ENCODE results near the gene CAMK1. TPM values are rescaled to one million over a fixed set of nuclear protein-coding genes. Genes with fewer than 3 reads are reported as not detected.
A peak's percentile ranks its signal among the peaks of the same experiment; 100 is the strongest.

CAMK1 gene
- total RNA-seq, 1 donor from 2014 or later, result 35.7 TPM

DNA sequence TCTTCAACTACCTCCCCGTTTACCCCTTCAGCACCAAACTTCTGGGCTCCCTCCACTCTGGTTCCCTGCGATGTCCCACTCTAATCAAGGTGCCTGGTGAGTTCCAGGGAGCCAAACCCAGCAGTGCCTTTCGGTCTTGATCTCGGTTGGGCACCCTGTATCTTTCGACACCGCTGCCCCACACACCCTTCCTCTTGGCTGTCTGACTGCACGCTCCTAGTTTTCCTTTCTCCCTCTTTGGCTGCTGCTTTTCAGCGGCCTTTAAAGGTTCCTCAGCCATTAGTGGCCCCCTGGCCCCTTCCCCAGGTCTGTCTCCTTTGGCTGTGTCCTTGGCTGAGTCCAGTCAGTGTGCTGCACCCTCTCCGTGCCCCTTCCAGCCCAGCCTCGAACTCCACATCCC lies 41.1 kb upstream of the CAMK1 start:
- intact Hi-C loops (cut with DNase I), result no loop called here
- peaks cover 17% of the 10 kb centered on the region for H3K36me3 ChIP-seq
- H3K9me3 ChIP-seq, result no peaks in the 10 kb centered on the region
- peak overlapping the region; percentile 75 for H3K4me3 ChIP-seq
- DNase-seq (no peak), ATAC-seq (no peak)
- peak overlapping the region; percentile 94 for H3K27ac ChIP-seq
- no peaks in the 10 kb centered on the region for H3K27me3 ChIP-seq
- H3K4me1 ChIP-seq, result peaks cover 13% of the 10 kb centered on the region
- TF ChIP-seq CTCF (IDR thresholded peaks at IDR 0.05), result no peak

GRCh38 chr3:9810433-9810770 lies 40.7 kb upstream of the CAMK1 start:
- H3K4me3 ChIP-seq, result peak overlapping the region; percentile 75
- no peak for DNase-seq
- ATAC-seq, result no peak
- peak overlapping the region; percentile 94 for H3K27ac ChIP-seq
- TF ChIP-seq CTCF (IDR thresholded peaks at IDR 0.05), result no peak
- intact Hi-C loops (cut with DNase I), result no loop called here
- no peaks in the 10 kb centered on the region for H3K9me3 ChIP-seq
- peaks cover 13% of the 10 kb centered on the region for H3K4me1 ChIP-seq
- no peaks in the 10 kb centered on the region for H3K27me3 ChIP-seq
- H3K36me3 ChIP-seq, result peaks cover 22% of the 10 kb centered on the region

GRCh38 chr3:9809615-9810432 lies 40.1 kb upstream of the CAMK1 start, which contains the start of gene TTLL3:
TTLL3 (plus strand) TSS chr3:9810262; CDS start chr3:9810662, 400 bp downstream.
- H3K27me3 ChIP-seq, result no peaks in the 10 kb centered on the region
- DNase-seq (peak; percentile 91), ATAC-seq (peak; percentile 93)
- TF ChIP-seq CTCF (IDR thresholded peaks at IDR 0.05), result no peak
- H3K27ac ChIP-seq, result peak within 1 kb of the TSS; percentile 94
- peaks cover 27% of the 10 kb centered on the region for H3K36me3 ChIP-seq
- intact Hi-C loops (cut with DNase I), result no loop called here
- peak within 1 kb of the TSS; percentile 75 for H3K4me3 ChIP-seq
- H3K4me1 ChIP-seq, result peaks cover 13% of the 10 kb centered on the region
- H3K9me3 ChIP-seq, result no peaks in the 10 kb centered on the region

DNA sequence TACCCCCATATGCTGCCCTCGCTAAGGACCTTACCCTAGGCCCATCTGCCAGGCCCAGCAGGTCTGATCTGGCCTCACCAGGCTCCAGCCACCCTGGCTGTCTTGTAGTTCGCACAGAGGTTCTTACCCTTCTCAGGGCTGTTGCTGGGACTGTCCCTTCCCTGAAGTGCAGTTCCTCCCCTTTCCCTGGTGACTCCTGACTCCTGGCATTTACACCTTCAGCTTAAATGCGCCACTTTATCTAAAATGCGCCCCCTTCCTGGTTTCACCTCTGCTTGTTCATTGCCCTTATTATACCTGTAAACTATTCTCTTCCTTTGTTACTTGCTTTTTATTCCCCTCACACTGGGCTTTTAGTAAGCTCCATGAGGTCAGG lies 39.5 kb upstream of the CAMK1 start:
- H3K27ac ChIP-seq, result peak overlapping the region; percentile 94
- peaks cover 13% of the 10 kb centered on the region for H3K4me1 ChIP-seq
- H3K27me3 ChIP-seq, result no peaks in the 10 kb centered on the region
- peak overlapping the region; percentile 75 for H3K4me3 ChIP-seq
- DNase-seq (no peak), ATAC-seq (peak; percentile 41)
- H3K9me3 ChIP-seq, result no peaks in the 10 kb centered on the region
- TF ChIP-seq CTCF (IDR thresholded peaks at IDR 0.05), result no peak
- intact Hi-C loops (cut with DNase I), result no loop called here
- H3K36me3 ChIP-seq, result peaks cover 33% of the 10 kb centered on the region

GRCh38 chr3:9808345-9809037 lies 38.7 kb upstream of the CAMK1 start:
- peak; percentile 20 for TF ChIP-seq CTCF (IDR thresholded peaks at IDR 0.05)
- H3K27ac ChIP-seq, result peak overlapping the region; percentile 94
- DNase-seq (no peak), ATAC-seq (no peak)
- H3K4me3 ChIP-seq, result no peak overlapping the region
- peaks cover 41% of the 10 kb centered on the region for H3K36me3 ChIP-seq
- H3K27me3 ChIP-seq, result no peaks in the 10 kb centered on the region
- intact Hi-C loops (cut with DNase I), result no loop called here
- H3K9me3 ChIP-seq, result no peaks in the 10 kb centered on the region
- H3K4me1 ChIP-seq, result peaks cover 13% of the 10 kb centered on the region

Data from upper lobe of right lung (tissue), 1 donor.